BJ (cell line): Measurements from ENCODE around the gene TTR. TPM values are rescaled to one million over a fixed set of nuclear protein-coding genes. Genes with fewer than 3 reads are reported as not detected.

Source experiments
- CTCF ChIA-PET: fragments of 350-600 bp; formaldehyde crosslinking; extraction: SDS; loops from one replicate; lab custom pipeline; 2021; ENCODE audit warnings: antibody characterized with exemption, inconsistent platforms; lab: Yijun Ruan, JAX
- POLR2A ChIA-PET: fragments of 300-600 bp; sonication (Branson Sonifier 250); formaldehyde crosslinking; extraction: SDS; loops from one replicate; lab custom pipeline; 2021; ENCODE audit warnings: antibody characterized with exemption; lab: Charles Lee
- DNase-seq: peaks from one replicate; pipeline ENCODE4 v3.0.0-alpha.2; 2011; ENCODE audit warnings: low read depth
- H3K27me3 ChIP-seq: 2 replicates; pipeline ENCODE4 v1.6.0; 2011; ENCODE audit warnings: low read length; ENCODE audit not compliant: control insufficient read depth, insufficient read depth
- H3K36me3 ChIP-seq: 2 replicates; pipeline ENCODE4 v1.5.1; 2011; ENCODE audit warnings: low read length; ENCODE audit not compliant: control insufficient read depth, insufficient read depth
- H3K4me3 ChIP-seq: 2 replicates; pipeline ENCODE4 v1.5.1; 2011; ENCODE audit warnings: low read depth, mild to moderate bottlenecking, control low read depth, low read length
- polyA plus RNA-seq: library from polyadenylated mRNA; depleted of rRNA; stranded (reverse); fragments of >200 nt; gene quantifications from 2 replicates; pipeline ENCODE4 v1.2.3, GENCODE V29; 2011
- TF ChIP-seq, protein P1 (sequence below): IDR thresholded peaks from 2 replicates; pipeline ENCODE4 v1.5.1; 2011; ENCODE audit warnings: low read depth, mild to moderate bottlenecking, control low read depth, inconsistent platforms, low read length, moderate library complexity; ENCODE audit not compliant: insufficient read depth

The TTR gene
- polyA plus RNA-seq, 1 experiment, result not detected

DNA sequence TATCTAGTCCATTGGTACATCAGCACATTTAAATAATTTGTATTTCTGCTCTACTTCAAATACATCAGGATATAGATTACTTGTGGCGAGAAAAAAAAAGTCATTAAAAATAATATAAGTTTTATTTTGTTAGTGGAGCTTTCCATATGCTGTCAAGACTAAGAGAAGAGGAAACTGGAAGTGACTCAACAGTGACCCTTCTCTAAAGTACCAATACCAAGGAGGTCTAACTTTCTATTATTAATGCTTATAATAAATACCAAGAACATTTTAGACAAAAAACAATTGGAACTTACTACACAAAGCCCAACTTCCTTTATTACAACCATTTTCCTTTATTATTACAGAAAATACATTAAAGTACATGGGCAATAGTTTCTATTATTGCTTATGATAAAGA, 39.8 kb downstream of the TTR start:
- H3K4me3 ChIP-seq, result no peak overlapping the region
- TF ChIP-seq, protein P1, sequence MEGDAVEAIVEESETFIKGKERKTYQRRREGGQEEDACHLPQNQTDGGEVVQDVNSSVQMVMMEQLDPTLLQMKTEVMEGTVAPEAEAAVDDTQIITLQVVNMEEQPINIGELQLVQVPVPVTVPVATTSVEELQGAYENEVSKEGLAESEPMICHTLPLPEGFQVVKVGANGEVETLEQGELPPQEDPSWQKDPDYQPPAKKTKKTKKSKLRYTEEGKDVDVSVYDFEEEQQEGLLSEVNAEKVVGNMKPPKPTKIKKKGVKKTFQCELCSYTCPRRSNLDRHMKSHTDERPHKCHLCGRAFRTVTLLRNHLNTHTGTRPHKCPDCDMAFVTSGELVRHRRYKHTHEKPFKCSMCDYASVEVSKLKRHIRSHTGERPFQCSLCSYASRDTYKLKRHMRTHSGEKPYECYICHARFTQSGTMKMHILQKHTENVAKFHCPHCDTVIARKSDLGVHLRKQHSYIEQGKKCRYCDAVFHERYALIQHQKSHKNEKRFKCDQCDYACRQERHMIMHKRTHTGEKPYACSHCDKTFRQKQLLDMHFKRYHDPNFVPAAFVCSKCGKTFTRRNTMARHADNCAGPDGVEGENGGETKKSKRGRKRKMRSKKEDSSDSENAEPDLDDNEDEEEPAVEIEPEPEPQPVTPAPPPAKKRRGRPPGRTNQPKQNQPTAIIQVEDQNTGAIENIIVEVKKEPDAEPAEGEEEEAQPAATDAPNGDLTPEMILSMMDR, result no peak
- H3K27me3 ChIP-seq, result no peaks in the 10 kb centered on the region
- DNase-seq, result no peak
- POLR2A ChIA-PET, result no interaction called here
- CTCF ChIA-PET, result no interaction called here
- H3K36me3 ChIP-seq, result no peaks in the 10 kb centered on the region

DNA sequence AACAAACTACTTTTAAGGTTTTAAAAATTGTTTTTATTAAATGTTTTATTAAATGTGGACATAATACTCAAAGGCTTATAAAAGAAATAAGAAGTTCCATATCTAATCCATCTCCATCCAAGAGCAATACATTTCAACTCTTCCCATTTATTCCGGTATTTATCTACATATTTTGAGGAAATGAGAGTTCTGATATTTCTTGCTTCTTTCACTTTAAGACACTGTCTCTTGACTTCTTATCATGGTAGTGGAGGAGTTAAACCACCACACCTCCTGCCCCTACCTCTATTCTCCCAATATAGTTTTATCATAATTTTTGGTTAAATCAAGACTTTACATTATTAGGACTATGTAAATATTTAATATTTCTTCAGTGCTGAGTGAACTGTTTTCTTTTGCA, 40.7 kb downstream of the TTR start:
- no peak for DNase-seq
- H3K36me3 ChIP-seq, result no peaks in the 10 kb centered on the region
- H3K4me3 ChIP-seq, result no peak overlapping the region
- ChIA-PET POLR2A (no interaction called here), CTCF (no interaction called here)
- H3K27me3 ChIP-seq, result no peaks in the 10 kb centered on the region
- TF ChIP-seq, protein P1, result no peak

GRCh38 chr18:31633392-31634330, 42.0 kb downstream of the TTR start:
- DNase-seq, result no peak
- ChIA-PET POLR2A (no interaction called here), CTCF (no interaction called here)
- Histone ChIP-seq H3K4me3 (no peak overlapping the region), H3K36me3 (no peaks in the 10 kb centered on the region), H3K27me3 (no peaks in the 10 kb centered on the region)
- TF ChIP-seq, protein P1, result no peak

- H3K4me3 ChIP-seq, result no peak overlapping the region
- no peaks in the 10 kb centered on the region for H3K27me3 ChIP-seq
- no peaks in the 10 kb centered on the region for H3K36me3 ChIP-seq
- CTCF ChIA-PET, result no interaction called here
- DNase-seq, result no peak
- POLR2A ChIA-PET, result no interaction called here
- TF ChIP-seq, protein P1, result no peak
These were observed 42.6 kb downstream of the TTR start for GRCh38 chr18:31634331-31634713.

DNA sequence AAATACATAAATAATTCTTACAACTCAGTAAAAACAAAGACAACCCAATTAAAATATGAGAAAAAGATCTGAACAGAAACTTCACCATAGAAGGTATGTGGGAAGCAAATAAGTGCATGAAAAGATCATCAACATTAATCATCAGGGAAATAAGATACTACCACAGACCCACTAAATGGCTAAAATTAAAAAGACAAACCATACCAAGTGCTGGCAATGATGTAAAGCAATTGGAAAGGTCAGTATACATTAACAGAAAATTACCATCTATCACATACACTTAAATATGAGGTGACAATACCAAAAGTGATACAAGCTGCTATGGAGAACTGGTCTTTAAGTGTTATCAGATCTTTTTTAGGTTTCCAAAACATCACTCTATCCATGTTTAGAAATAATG, 44.7 kb downstream of the TTR start:
- ChIA-PET POLR2A (no interaction called here), CTCF (interaction anchor here (1.2 kb wide), 1 partner anchor 44 kb away, joined by 6 read pairs; no protein-coding TSS in a partner anchor)
- Histone ChIP-seq H3K4me3 (no peak overlapping the region), H3K36me3 (no peaks in the 10 kb centered on the region), H3K27me3 (no peaks in the 10 kb centered on the region)
- TF ChIP-seq, protein P1, result no peak
- no peak for DNase-seq
